ENCODE data around the gene DNAJB4. TPM values are rescaled to one million over a fixed set of nuclear protein-coding genes. Genes with fewer than 3 reads are reported as not detected.

The DNAJB4 gene
- total and polyA plus RNA-seq, 2 of the 13 experiments (the other 11 are each of a cell fraction or from before 2014, with no cell fraction given), result 4.4 to 18.6 TPM

DNA sequence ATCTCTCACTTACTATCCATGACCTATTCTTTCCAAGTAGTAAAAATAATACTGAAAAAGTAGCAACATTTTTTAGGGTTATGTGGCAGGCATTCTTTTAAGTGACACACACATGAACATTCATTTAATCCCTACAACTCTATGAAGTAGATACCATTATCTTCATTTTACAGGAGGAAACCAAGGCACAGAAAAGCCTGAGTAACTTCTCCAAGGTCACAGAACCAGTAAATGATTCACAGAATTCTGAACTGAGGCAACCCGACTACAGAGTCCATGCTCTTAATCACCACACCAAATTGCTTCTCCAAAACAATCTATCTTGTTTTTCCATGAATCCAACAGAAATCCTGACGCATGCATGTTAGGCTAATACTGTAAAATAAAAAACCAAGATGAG, 43.3 kb upstream of the DNAJB4 start:
- Histone ChIP-seq H3K27me3 (ENCODE audit: control insufficient read depth in 1 of 2, insufficient read depth in 2 of 2, low read length in 2 of 2) (no peaks in the 10 kb centered on the region), H3K9me3 (ENCODE audit: low read length) (no peaks in the 10 kb centered on the region), H3K4me3 (replicated peaks in 1 of 3; ENCODE audit: insufficient read depth in 1 of 3, low read depth in 2 of 3, low read length in 3 of 3) (no peak overlapping the region), H3K36me3 (replicated peaks in 1 of 2; ENCODE audit: control insufficient read depth in 1 of 2, insufficient read depth in 2 of 2, low read length in 2 of 2) (peaks cover 33 to 93% of the 10 kb centered on the region in 2 experiments), H2AFZ (ENCODE audit: low read length) (no peak overlapping the region), H4K20me1 (ENCODE audit: insufficient read depth, low read length) (peaks cover 4% of the 10 kb centered on the region; the same call in 1 of the 2 replicates), H3K4me2 (ENCODE audit: low read depth, low read length) (no peak overlapping the region), H3K4me1 (ENCODE audit: insufficient read depth, low read length) (peaks cover 16% of the 10 kb centered on the region), H3K9ac (ENCODE audit: insufficient read depth, low read depth, low read length) (no peak overlapping the region), H3K27ac (ENCODE audit: extremely low read length, insufficient read depth, low read length) (no peak overlapping the region), H3K79me2 (ENCODE audit: insufficient read depth, low read length) (peaks cover 23% of the 10 kb centered on the region)
- TF ChIP-seq POLR2A (IDR thresholded peaks at IDR 0.05; ENCODE audit: insufficient read depth in 1 of 2, low read depth in 2 of 2, low read length in 2 of 2), result 0 out of 4 replicates have a peak, but pooled peaks of 1 of the 2 experiments have one; percentile 24
- 0 out of 2 replicates have a peak, but pooled peaks have one; percentile 68 for TF ChIP-seq POLR2AphosphoS2 (IDR thresholded peaks at IDR 0.05; ENCODE audit: low read depth, low read length)
- TF ChIP-seq HES4 (CRISPR knock-in tag; IDR thresholded peaks at IDR 0.05; ENCODE audit: borderline replicate concordance), result no peak
- TF ChIP-seq PRMT3 (CRISPR knock-in tag; IDR thresholded peaks at IDR 0.05; ENCODE audit: borderline replicate concordance, low read depth), result no peak
- TF ChIP-seq, protein P1, sequence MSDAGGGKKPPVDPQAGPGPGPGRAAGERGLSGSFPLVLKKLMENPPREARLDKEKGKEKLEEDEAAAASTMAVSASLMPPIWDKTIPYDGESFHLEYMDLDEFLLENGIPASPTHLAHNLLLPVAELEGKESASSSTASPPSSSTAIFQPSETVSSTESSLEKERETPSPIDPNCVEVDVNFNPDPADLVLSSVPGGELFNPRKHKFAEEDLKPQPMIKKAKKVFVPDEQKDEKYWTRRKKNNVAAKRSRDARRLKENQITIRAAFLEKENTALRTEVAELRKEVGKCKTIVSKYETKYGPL (CRISPR knock-in tag; IDR thresholded peaks at IDR 0.05), result no peak
- DNase-seq (ENCODE audit: low spot score) (no peak), ATAC-seq (no peak), FAIRE-seq (no peak)
- intact Hi-C loops (cut with micrococcal nuclease; ENCODE audit: unreplicated experiment), result no loop called here
- no TSS peak for BruUV-seq (replicated peaks)
- 79% methylated on average over 2 of the region's 2 CpGs for WGBS (ENCODE audit: low lambda C conversion rate)
- POLR2A ChIA-PET, result no interaction called here
- CTCF ChIA-PET (ENCODE audit: low intra/inter-chr PET ratio, low total read pairs), result no interaction called here
- in situ Hi-C loops (cut with HindIII; ENCODE audit: extremely low pct_ligation_motif_present, low pct_unique_long_range_greater_than_20kb), result no loop called here

DNA sequence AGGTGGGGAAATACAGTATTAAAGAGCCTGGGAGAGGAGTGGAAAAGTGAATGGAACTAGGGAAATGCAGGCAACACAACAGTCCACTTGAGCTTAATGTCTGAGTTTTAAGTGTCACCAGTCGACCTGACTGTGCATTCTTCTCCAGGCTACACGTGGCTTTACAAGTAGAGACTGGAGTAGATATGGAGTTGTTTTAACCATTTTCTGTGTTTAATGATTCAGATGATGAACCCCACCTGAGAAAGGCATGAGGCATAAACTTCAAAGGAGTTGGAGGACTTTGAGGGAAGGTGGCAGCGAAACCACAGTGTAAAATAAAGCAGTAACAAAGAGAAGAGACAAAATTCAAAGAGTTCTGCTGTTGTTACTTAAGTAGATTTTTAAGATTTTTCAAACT, 38.4 kb upstream of the DNAJB4 start:
- CTCF ChIA-PET (ENCODE audit: low intra/inter-chr PET ratio, low total read pairs), result no interaction called here
- no peak for FAIRE-seq

More for the DNA sequence above, 38.4 kb upstream of the DNAJB4 start:
- H3K27ac ChIP-seq (ENCODE audit: extremely low read length, insufficient read depth, low read length), result no peak overlapping the region
- in situ Hi-C loops (cut with HindIII; ENCODE audit: extremely low pct_ligation_motif_present, low pct_unique_long_range_greater_than_20kb), result no loop called here
- H2AFZ ChIP-seq (ENCODE audit: low read length), result no peak overlapping the region
- peaks cover 24% of the 10 kb centered on the region for H3K4me1 ChIP-seq (ENCODE audit: insufficient read depth, low read length)
- POLR2A ChIA-PET, result interaction anchor here (0.6 kb wide), 1 partner anchor 12 kb away, joined by 3 read pairs; the partner anchor contains the start of gene FUBP1
- no peak overlapping the region for H3K4me3 ChIP-seq (replicated peaks in 1 of 3; ENCODE audit: insufficient read depth in 1 of 3, low read depth in 2 of 3, low read length in 3 of 3)
- no TSS peak for BruUV-seq (replicated peaks)
- no peaks in the 10 kb centered on the region for H3K9me3 ChIP-seq (ENCODE audit: low read length)
- DNase-seq (ENCODE audit: low spot score) (no peak), ATAC-seq (no peak)
- peaks cover 67% of the 10 kb centered on the region for H3K79me2 ChIP-seq (ENCODE audit: insufficient read depth, low read length)
- TF ChIP-seq RBM22 (optimal IDR thresholded peaks at IDR 0.05; ENCODE audit: low read length) (peak; percentile 15), ZNF713 (CRISPR knock-in tag; IDR thresholded peaks at IDR 0.05) (no peak)
- H3K36me3 ChIP-seq (replicated peaks in 1 of 2; ENCODE audit: control insufficient read depth in 1 of 2, insufficient read depth in 2 of 2, low read length in 2 of 2), result peaks cover 15 to 92% of the 10 kb centered on the region in 2 experiments
- intact Hi-C loops (cut with micrococcal nuclease; ENCODE audit: unreplicated experiment), result no loop called here
- H4K20me1 ChIP-seq (ENCODE audit: insufficient read depth, low read length), result peaks cover 27% of the 10 kb centered on the region
- H3K27me3 ChIP-seq (ENCODE audit: control insufficient read depth in 1 of 2, insufficient read depth in 2 of 2, low read length in 2 of 2), result no peaks in the 10 kb centered on the region
- H3K9ac ChIP-seq (ENCODE audit: insufficient read depth, low read depth, low read length), result no peak overlapping the region
- WGBS (ENCODE audit: low lambda C conversion rate), result 98% methylated on average over 3 of the region's 3 CpGs
- no peak overlapping the region for H3K4me2 ChIP-seq (ENCODE audit: low read depth, low read length)
